ENCODE measurements around the gene LCN1.

LCN1 gene

DNA sequence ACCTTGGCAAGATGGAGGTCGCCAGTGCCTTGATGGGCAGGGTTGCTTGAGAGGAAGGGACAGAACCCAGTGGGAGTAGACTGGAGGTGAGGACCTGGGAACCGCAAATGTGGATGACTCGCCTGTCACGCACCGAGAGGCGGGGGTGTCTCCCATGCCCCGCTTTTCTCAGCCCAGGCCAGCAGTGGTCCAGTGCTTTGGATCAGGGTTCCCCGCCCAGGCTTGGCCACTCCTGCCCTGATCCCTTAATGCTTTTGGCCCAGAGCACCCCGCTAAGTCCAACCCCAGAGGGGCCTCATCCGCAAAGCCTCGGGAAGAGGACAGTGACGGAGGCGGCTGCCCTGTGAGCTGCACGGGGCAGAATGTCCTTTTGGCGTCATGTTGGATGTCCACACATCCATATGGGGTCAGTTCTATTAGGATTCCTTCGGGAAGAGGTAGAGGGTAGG, 18.3 kb upstream of the LCN1 start:
- no peak overlapping the region for H3K4me3 ChIP-seq (ENCODE audit: low read length)
- TF ChIP-seq CTCF (conservative IDR thresholded peaks at IDR 0.05; ENCODE audit: low read depth, low read length): no peak
- DNase-seq (ENCODE audit: low read depth): no peak

GRCh38 chr9:135503371-135504261, 17.6 kb upstream of the LCN1 start:
- no peak for TF ChIP-seq CTCF (conservative IDR thresholded peaks at IDR 0.05; ENCODE audit: low read depth, low read length)
- no peak for DNase-seq (ENCODE audit: low read depth)
- no peak overlapping the region for H3K4me3 ChIP-seq (ENCODE audit: low read length)

GRCh38 chr9:135504262-135505243, 16.7 kb upstream of the LCN1 start:
- peak; percentile 85 for TF ChIP-seq CTCF (conservative IDR thresholded peaks at IDR 0.05; ENCODE audit: low read depth, low read length)
- H3K4me3 ChIP-seq (ENCODE audit: low read length): no peak overlapping the region
- no peak for DNase-seq (ENCODE audit: low read depth)

DNA sequence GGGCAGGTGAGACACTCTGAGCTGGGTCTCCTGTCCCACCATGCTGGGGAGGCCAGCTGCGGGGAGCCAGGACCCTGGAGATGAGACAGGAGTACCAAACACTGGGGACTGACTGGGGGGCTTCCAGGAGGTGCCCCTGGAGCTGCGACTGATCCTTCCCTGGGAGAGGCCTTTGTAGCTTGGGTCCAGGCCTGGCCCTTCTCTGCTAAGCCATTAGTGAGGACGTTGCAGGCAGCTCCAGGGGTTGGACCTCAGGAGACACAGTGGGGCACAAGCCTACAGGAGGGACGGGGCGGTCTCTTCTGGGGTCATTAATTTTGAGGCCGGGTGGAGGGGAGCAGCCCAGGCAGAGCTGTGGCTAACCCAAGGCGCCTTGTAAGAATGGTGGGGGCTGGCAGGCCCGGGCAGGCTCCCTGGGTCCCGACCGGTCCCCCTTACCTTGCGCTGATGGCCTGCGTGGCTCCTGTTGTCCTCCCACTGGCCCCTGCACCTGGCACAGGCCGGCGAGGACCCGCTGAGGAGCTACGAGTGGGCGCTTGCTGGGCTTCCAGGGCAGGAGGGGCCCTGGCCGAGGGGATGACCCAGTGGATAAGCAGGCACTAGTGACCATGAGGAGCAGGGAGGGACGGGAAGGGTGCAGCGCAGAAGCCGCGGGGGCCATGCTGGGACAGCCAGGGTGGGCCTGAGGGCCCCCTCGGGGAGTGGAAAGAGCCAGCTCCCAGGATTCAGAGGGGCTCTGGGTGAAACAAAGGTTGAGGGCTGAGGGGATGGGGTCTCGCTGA, 15.6 kb upstream of the LCN1 start:
- no peak for DNase-seq (ENCODE audit: low read depth)
- H3K4me3 ChIP-seq (ENCODE audit: low read length): no peak overlapping the region
- TF ChIP-seq CTCF (conservative IDR thresholded peaks at IDR 0.05; ENCODE audit: low read depth, low read length): no peak

DNA sequence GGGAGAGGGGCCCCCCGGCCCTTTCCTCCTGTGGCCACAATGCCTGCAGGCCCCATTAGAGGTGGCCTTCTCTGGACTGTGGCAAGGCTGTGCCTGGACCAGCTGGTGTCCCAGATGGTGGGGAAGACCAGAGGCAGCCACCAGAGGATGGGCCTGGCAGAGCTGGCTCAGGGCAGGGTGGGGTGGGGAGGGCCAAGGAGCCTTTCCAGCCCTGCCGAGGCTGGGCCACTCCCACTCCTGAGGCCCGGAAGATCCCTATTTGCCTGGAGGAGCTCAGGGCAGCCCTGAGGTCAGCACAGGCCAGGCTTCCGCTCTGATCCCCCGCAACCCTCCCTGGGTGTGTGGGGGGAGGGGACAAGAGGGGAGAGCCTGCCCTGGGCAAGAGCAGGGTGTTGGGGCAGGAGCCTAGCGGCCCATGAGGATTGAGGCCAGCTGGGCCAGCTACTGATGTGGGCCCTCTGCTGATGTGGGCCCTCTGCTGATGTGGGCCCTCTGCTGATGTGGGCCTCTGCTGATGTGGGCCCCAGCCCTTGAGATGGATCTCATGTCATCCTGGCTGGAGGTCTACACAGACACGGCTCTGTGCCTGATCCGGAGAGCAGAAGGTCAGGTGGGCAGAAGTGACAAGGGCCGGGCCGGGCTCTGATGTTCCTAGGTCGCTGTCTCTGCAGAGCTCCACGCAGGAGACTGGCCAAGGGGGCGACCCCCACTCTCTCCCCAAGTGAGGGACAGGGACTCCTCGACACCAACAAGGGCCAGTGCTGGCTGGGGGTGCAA, 14.7 kb upstream of the LCN1 start:
- DNase-seq (ENCODE audit: low read depth): no peak
- no peak for TF ChIP-seq CTCF (conservative IDR thresholded peaks at IDR 0.05; ENCODE audit: low read depth, low read length)
- H3K4me3 ChIP-seq (ENCODE audit: low read length): no peak overlapping the region
